ENCODE results near the gene WRNIP1. TPM values are rescaled to one million over a fixed set of nuclear protein-coding genes. Genes with fewer than 3 reads are reported as not detected.

WRNIP1 gene
- total and polyA plus RNA-seq, 2 of the 13 experiments (the other 11 are each of a cell fraction or from before 2014, with no cell fraction given), result 77.7 to 90.3 TPM

DNA sequence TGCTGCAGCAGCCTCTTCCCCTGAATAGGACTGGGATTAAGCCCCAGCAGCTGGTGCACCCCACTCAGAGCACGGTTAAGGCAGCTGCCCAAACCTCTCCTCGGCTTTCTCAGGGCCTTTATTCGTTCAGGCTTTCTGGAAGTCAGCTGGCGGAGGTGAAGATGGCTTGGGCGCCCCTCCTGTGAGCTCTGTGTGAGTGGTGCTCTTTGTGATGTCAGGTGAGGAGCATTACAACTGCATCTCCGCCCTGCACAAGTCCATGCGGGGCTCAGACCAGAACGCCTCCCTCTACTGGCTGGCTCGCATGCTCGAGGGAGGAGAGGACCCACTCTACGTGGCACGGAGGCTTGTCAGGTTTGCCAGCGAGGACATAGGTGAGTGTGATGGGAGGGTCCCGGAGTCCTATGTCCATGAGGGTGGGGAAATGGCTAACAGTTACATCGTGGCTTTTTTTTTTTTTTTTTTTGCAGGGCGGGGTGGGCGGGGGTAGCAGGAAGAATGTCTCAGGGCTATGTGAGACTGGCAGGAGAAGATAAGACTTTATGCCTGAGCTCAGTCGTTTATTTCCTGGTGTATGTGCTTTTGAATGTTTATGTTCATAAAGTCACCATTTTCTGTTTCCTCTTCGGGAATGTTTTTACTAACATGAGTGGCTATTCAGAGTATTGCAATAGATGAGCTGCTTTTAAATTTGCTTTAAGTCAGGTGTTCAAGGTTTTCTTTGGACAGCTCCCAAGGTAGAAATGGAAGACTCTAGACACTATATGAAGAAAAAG lies 18.2 kb downstream of the WRNIP1 start:
- intact Hi-C loops (cut with micrococcal nuclease; ENCODE audit: unreplicated experiment), result no loop called here
- Histone ChIP-seq H4K20me1 (ENCODE audit: insufficient read depth, low read length) (peaks cover 3% of the 10 kb centered on the region; the same call in 1 of the 2 replicates), H3K4me1 (ENCODE audit: insufficient read depth, low read length) (no peaks in the 10 kb centered on the region), H2AFZ (ENCODE audit: low read length) (no peak overlapping the region), H3K9me3 (ENCODE audit: low read length) (no peaks in the 10 kb centered on the region), H3K79me2 (ENCODE audit: insufficient read depth, low read length) (peaks cover 10% of the 10 kb centered on the region), H3K27ac (ENCODE audit: extremely low read length, insufficient read depth, low read length) (no peak overlapping the region), H3K36me3 (replicated peaks in 1 of 2; ENCODE audit: control insufficient read depth in 1 of 2, insufficient read depth in 2 of 2, low read length in 2 of 2) (peaks cover 25 to 80% of the 10 kb centered on the region in 2 experiments), H3K4me2 (ENCODE audit: low read depth, low read length) (no peak overlapping the region), H3K9ac (ENCODE audit: insufficient read depth, low read depth, low read length) (no peak overlapping the region), H3K27me3 (ENCODE audit: control insufficient read depth in 1 of 2, insufficient read depth in 2 of 2, low read length in 2 of 2) (no peaks in the 10 kb centered on the region), H3K4me3 (replicated peaks in 1 of 3; ENCODE audit: insufficient read depth in 1 of 3, low read depth in 2 of 3, low read length in 3 of 3) (no peak overlapping the region)
- no peak for DNase-seq (ENCODE audit: low spot score)
- peak; percentile 54 for ATAC-seq
- WGBS (ENCODE audit: low lambda C conversion rate), result 94% methylated on average over 19 of the region's 19 CpGs
- POLR2A ChIA-PET, result interaction anchor here (1.1 kb wide), 1 partner anchor 17 kb away, joined by 4 read pairs; no protein-coding TSS in a partner anchor
- no TSS peak for BruUV-seq (replicated peaks)
- in situ Hi-C loops (cut with HindIII; ENCODE audit: extremely low pct_ligation_motif_present, low pct_unique_long_range_greater_than_20kb), result no loop called here
- CTCF ChIA-PET (ENCODE audit: low intra/inter-chr PET ratio, low total read pairs), result no interaction called here
- no peak for FAIRE-seq
- TF ChIP-seq HNRNPUL1 (IDR thresholded peaks at IDR 0.05; ENCODE audit: low read depth, low read length) (no peak), FLYWCH1 (CRISPR knock-in tag; IDR thresholded peaks at IDR 0.05) (no peak), CHD4 (IDR thresholded peaks at IDR 0.05; ENCODE audit: borderline replicate concordance, low read length) (no peak), KDM2A (CRISPR knock-in tag; IDR thresholded peaks at IDR 0.05; ENCODE audit: borderline replicate concordance, low read depth) (no peak), ZKSCAN1 (IDR thresholded peaks at IDR 0.05; ENCODE audit: low read length) (no peak), PLRG1 (conservative IDR thresholded peaks at IDR 0.05) (no peak), CC2D1A (CRISPR knock-in tag; IDR thresholded peaks at IDR 0.05) (no peak), ZNF282 (IDR thresholded peaks at IDR 0.05; ENCODE audit: partially characterized antibody) (no peak)
- TF ChIP-seq, protein P1, sequence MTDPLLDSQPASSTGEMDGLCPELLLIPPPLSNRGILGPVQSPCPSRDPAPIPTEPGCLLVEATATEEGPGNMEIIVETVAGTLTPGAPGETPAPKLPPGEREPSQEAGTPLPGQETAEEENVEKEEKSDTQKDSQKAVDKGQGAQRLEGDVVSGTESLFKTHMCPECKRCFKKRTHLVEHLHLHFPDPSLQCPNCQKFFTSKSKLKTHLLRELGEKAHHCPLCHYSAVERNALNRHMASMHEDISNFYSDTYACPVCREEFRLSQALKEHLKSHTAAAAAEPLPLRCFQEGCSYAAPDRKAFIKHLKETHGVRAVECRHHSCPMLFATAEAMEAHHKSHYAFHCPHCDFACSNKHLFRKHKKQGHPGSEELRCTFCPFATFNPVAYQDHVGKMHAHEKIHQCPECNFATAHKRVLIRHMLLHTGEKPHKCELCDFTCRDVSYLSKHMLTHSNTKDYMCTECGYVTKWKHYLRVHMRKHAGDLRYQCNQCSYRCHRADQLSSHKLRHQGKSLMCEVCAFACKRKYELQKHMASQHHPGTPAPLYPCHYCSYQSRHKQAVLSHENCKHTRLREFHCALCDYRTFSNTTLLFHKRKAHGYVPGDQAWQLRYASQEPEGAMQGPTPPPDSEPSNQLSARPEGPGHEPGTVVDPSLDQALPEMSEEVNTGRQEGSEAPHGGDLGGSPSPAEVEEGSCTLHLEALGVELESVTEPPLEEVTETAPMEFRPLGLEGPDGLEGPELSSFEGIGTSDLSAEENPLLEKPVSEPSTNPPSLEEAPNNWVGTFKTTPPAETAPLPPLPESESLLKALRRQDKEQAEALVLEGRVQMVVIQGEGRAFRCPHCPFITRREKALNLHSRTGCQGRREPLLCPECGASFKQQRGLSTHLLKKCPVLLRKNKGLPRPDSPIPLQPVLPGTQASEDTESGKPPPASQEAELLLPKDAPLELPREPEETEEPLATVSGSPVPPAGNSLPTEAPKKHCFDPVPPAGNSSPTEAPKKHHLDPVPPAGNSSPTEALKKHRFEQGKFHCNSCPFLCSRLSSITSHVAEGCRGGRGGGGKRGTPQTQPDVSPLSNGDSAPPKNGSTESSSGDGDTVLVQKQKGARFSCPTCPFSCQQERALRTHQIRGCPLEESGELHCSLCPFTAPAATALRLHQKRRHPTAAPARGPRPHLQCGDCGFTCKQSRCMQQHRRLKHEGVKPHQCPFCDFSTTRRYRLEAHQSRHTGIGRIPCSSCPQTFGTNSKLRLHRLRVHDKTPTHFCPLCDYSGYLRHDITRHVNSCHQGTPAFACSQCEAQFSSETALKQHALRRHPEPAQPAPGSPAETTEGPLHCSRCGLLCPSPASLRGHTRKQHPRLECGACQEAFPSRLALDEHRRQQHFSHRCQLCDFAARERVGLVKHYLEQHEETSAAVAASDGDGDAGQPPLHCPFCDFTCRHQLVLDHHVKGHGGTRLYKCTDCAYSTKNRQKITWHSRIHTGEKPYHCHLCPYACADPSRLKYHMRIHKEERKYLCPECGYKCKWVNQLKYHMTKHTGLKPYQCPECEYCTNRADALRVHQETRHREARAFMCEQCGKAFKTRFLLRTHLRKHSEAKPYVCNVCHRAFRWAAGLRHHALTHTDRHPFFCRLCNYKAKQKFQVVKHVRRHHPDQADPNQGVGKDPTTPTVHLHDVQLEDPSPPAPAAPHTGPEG (CRISPR knock-in tag; IDR thresholded peaks at IDR 0.05), result no peak
- TF ChIP-seq, protein P2, sequence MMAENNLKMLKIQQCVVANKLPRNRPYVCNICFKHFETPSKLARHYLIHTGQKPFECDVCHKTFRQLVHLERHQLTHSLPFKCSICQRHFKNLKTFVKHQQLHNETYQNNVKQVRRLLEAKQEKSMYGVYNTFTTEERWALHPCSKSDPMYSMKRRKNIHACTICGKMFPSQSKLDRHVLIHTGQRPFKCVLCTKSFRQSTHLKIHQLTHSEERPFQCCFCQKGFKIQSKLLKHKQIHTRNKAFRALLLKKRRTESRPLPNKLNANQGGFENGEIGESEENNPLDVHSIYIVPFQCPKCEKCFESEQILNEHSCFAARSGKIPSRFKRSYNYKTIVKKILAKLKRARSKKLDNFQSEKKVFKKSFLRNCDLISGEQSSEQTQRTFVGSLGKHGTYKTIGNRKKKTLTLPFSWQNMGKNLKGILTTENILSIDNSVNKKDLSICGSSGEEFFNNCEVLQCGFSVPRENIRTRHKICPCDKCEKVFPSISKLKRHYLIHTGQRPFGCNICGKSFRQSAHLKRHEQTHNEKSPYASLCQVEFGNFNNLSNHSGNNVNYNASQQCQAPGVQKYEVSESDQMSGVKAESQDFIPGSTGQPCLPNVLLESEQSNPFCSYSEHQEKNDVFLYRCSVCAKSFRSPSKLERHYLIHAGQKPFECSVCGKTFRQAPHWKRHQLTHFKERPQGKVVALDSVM (CRISPR knock-in tag; IDR thresholded peaks at IDR 0.05), result no peak
- TF ChIP-seq, protein P3, sequence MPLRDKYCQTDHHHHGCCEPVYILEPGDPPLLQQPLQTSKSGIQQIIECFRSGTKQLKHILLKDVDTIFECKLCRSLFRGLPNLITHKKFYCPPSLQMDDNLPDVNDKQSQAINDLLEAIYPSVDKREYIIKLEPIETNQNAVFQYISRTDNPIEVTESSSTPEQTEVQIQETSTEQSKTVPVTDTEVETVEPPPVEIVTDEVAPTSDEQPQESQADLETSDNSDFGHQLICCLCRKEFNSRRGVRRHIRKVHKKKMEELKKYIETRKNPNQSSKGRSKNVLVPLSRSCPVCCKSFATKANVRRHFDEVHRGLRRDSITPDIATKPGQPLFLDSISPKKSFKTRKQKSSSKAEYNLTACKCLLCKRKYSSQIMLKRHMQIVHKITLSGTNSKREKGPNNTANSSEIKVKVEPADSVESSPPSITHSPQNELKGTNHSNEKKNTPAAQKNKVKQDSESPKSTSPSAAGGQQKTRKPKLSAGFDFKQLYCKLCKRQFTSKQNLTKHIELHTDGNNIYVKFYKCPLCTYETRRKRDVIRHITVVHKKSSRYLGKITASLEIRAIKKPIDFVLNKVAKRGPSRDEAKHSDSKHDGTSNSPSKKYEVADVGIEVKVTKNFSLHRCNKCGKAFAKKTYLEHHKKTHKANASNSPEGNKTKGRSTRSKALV (CRISPR knock-in tag; IDR thresholded peaks at IDR 0.05), result no peak
- TF ChIP-seq, protein P4, sequence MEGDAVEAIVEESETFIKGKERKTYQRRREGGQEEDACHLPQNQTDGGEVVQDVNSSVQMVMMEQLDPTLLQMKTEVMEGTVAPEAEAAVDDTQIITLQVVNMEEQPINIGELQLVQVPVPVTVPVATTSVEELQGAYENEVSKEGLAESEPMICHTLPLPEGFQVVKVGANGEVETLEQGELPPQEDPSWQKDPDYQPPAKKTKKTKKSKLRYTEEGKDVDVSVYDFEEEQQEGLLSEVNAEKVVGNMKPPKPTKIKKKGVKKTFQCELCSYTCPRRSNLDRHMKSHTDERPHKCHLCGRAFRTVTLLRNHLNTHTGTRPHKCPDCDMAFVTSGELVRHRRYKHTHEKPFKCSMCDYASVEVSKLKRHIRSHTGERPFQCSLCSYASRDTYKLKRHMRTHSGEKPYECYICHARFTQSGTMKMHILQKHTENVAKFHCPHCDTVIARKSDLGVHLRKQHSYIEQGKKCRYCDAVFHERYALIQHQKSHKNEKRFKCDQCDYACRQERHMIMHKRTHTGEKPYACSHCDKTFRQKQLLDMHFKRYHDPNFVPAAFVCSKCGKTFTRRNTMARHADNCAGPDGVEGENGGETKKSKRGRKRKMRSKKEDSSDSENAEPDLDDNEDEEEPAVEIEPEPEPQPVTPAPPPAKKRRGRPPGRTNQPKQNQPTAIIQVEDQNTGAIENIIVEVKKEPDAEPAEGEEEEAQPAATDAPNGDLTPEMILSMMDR (CRISPR knock-in tag; IDR thresholded peaks at IDR 0.05), result peak; percentile 25

Measured in HepG2 (cell line).